Omental fat pad (tissue), 4 donors: ENCODE results near the gene BCL7C. TPM values are rescaled to one million over a fixed set of nuclear protein-coding genes. Genes with fewer than 3 reads are reported as not detected.

Experiments
- ATAC-seq: fragments of 150-250 bp; one replicate; pipeline ENCODE4 v1.9.1; 2016; ENCODE audit warnings: mild to moderate bottlenecking, moderate library complexity; ENCODE audit not compliant: low FRiP score
- DNase-seq: peaks from one replicate; pipeline ENCODE4 v3.0.0-alpha.2; 2019; ENCODE audit warnings: low spot score
- CTCF ChIP-seq, 3 donors: fragments of 450-650 bp; IDR thresholded peaks; one replicate each; pipeline ENCODE4 v1.5.1; 2016 to 2017; ENCODE audit warnings: antibody characterized with exemption in 3 of 3, mild to moderate bottlenecking in 3 of 3, moderate library complexity in 2 of 3
- total RNA-seq, 4 donors: library from RNA; depleted of rRNA; stranded (reverse); fragments of >200 nt; gene quantifications; one replicate each; pipeline ENCODE4 v1.1.0, GENCODE V29; 2016

The BCL7C gene
- total RNA-seq, 4 donors from 2014 or later: 17.4 to 37.0 (median 22.2) TPM

DNA sequence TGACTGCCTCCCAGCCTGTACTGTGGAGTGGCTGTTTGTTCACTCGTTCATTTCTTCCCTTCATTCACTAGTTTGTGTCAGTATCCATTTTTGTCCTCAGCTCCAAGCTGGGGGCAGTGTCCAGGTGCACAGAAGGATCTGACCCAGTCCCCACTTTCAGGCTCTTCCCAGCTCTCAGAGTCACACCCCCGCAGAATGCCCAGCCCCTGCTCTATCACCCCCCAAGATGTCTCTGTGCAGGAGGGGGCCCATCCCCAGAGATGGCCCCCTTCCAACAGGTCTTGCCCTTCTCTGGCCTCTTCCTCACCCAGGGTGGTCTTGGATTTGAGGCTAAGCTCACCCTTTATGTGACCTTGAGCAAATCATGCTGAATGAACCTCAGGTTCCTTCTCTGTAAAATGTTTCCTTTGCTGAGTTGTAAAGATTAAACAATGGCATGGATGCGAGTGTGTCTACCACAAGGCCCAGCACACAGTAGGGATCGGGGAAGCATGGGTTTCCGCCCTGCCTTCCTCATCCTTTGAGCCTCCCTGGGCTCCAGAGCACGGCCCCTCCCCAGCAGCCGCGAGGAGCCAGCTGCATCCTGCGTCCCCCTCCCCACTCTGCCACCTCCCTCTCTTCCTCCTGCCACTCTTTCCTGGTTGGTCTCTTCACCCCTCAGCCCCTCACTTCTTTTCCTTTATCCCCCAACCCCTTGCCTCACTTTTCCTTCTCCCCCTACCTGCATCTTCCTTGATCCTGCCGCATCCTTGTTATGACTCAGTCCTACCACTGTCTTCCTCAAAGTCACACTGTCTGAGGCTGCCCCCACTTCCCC is 32.3 kb upstream of the BCL7C start:
- TF ChIP-seq CTCF (IDR thresholded peaks at IDR 0.05): no peak
- DNase-seq: no peak
- ATAC-seq: no peak

DNA sequence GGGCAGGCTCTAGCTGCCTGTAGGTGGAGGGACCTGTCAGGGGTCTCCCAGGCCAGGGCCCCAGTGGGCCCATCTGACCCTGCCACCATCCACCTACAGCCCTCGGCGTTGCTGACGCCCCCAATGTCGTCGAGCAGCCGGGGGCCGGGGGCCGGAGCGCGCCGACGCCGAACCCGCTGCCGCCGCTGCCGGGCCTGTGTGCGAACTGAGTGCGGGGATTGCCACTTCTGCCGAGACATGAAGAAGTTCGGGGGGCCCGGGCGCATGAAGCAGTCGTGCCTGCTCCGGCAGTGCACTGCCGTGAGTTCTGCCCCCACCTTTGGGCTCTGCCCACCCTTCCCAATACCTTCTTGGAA is 31.7 kb upstream of the BCL7C start:
- TF ChIP-seq CTCF (IDR thresholded peaks at IDR 0.05): no peak
- DNase-seq (no peak), ATAC-seq (no peak)

- no peak for ATAC-seq
- no peak for TF ChIP-seq CTCF (IDR thresholded peaks at IDR 0.05)
- DNase-seq: no peak
Observed at GRCh38 chr16:30924913-30925631, 31.2 kb upstream of the BCL7C start.

GRCh38 chr16:30924076-30924912 is 30.4 kb upstream of the BCL7C start:
- no peak for ATAC-seq
- no peak for DNase-seq

DNA sequence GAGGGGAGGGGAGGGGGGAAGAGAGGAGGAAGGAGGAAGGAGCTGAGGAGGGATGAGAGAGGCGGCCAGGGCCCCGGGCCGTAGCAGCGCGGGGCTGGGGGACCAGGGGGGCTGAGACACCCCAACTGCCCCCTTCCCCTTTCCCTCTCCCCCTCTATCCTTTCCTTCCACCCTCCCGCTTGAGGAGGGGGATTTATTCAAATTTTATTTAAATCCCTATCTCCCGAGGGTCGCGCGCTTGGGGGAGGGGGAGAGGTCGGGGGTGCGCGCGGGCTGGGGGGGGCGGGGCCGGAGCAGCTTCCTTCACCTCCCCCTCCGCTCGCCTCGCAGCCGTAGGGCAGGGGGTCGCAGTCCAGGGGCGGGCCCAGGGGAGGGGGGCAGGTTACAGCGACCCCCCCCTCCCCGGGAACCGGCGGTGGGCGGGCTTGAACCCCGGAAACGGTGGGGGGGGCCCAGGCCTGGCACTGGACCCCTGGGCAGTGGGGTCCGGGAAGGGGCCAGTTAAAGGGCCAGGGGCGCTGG is 29.7 kb upstream of the BCL7C start, which contains the start of gene FBXL19:
Gene FBXL19, plus strand, starts transcription at position 19 of the 522 bp plus-strand sequence. CDS start 2,183 bp downstream, outside the sequence.
- ATAC-seq: no peak
- TF ChIP-seq CTCF (IDR thresholded peaks at IDR 0.05): no peak
- DNase-seq: no peak

More at GRCh38 chr16:30924076-30924912, 30.4 kb upstream of the BCL7C start:
- TF ChIP-seq CTCF (IDR thresholded peaks at IDR 0.05): no peak

- no peak for TF ChIP-seq CTCF (IDR thresholded peaks at IDR 0.05)
- peak; percentile 91 for DNase-seq
- peak; percentile 83 for ATAC-seq
Observed at GRCh38 chr16:30922960-30923535, 29.2 kb upstream of the BCL7C start.
